Keratinocyte (primary cell): ENCODE data around the gene WBP1L. TPM values are rescaled to one million over a fixed set of nuclear protein-coding genes. Genes with fewer than 3 reads are reported as not detected.

Experiments
- DNase-seq: peaks from one replicate; pipeline ENCODE4 v3.0.0-alpha.2; 2011; ENCODE audit warnings: low read depth, missing footprints, low spot score
- FAIRE-seq: peaks from 2 replicates; lab custom pipeline; 2011; peaks lifted over from hg19 to GRCh38; lab: Jason Lieb, UNC
- H2AFZ ChIP-seq: 2 replicates; pipeline ENCODE4 v1.6.0; 2012; ENCODE audit warnings: low read length, control low read depth, inconsistent platforms; ENCODE audit not compliant: control insufficient read depth
- H3K27ac ChIP-seq: 2 replicates; pipeline ENCODE4 v1.5.1; 2011; ENCODE audit warnings: low read length; ENCODE audit not compliant: control insufficient read depth, insufficient read depth
- H3K27me3 ChIP-seq: 3 replicates; pipeline ENCODE4 v1.6.0; 2011; ENCODE audit warnings: low read length; ENCODE audit not compliant: control insufficient read depth, insufficient read depth; ENCODE audit errors: extremely low read depth
- H3K36me3 ChIP-seq, 2 experiments: 2 replicates in 1 of 2; 3 replicates in 1 of 2; pipeline ENCODE4 v1.5.1; 2011; ENCODE audit warnings: low read length in 2 of 2, mild to moderate bottlenecking in 1 of 2; ENCODE audit not compliant: control insufficient read depth in 2 of 2, insufficient read depth in 2 of 2; ENCODE audit errors: extremely low read depth in 1 of 2
- H3K4me1 ChIP-seq: 3 replicates; pipeline ENCODE4 v1.5.1; 2011; ENCODE audit warnings: low read length; ENCODE audit not compliant: control insufficient read depth, insufficient read depth; ENCODE audit errors: extremely low read depth
- H3K4me2 ChIP-seq: 3 replicates; pipeline ENCODE4 v1.6.0; 2011; ENCODE audit warnings: low read depth, low read length; ENCODE audit not compliant: control insufficient read depth, insufficient read depth; ENCODE audit errors: extremely low read depth
- H3K4me3 ChIP-seq, 3 experiments: fragments of 200-600 bp in 1 of 3; sonication (generic) in 1 of 3; 2 replicates in 2 of 3; 3 replicates in 1 of 3; pipeline ENCODE4 v1.5.1; 2011 to 2016; ENCODE audit warnings: low read length in 3 of 3, mild to moderate bottlenecking in 3 of 3, control low read depth in 2 of 3, inconsistent platforms in 1 of 3, low read depth in 1 of 3, mixed read lengths in 1 of 3, mixed run types in 1 of 3, moderate library complexity in 1 of 3; ENCODE audit not compliant: control insufficient read depth in 2 of 3, insufficient read depth in 2 of 3; ENCODE audit errors: extremely low read depth in 1 of 3
- H3K79me2 ChIP-seq: 2 replicates; pipeline ENCODE4 v1.6.0; 2012; ENCODE audit warnings: low read length; ENCODE audit not compliant: control insufficient read depth, insufficient read depth
- H3K9ac ChIP-seq: 3 replicates; pipeline ENCODE4 v1.6.0; 2011; ENCODE audit warnings: low read length; ENCODE audit not compliant: control insufficient read depth, insufficient read depth; ENCODE audit errors: extremely low read depth
- H3K9me1 ChIP-seq: 3 replicates; pipeline ENCODE4 v1.6.0; 2011; ENCODE audit warnings: low read length; ENCODE audit not compliant: control insufficient read depth, insufficient read depth; ENCODE audit errors: extremely low read depth
- H3K9me3 ChIP-seq: 2 replicates; pipeline ENCODE4 v1.5.1; 2012; ENCODE audit warnings: low read depth, low read length; ENCODE audit not compliant: control insufficient read depth
- H4K20me1 ChIP-seq: 3 replicates; pipeline ENCODE4 v1.6.0; 2011; ENCODE audit warnings: low read length; ENCODE audit not compliant: control insufficient read depth, insufficient read depth; ENCODE audit errors: extremely low read depth
- CTCF ChIP-seq, 3 experiments: IDR thresholded peaks in 1 of 3; conservative IDR thresholded peaks in 1 of 3; optimal IDR thresholded peaks in 1 of 3; 2 replicates in 2 of 3; 3 replicates in 1 of 3; pipeline versions ENCODE3 to v1.5.1; 2011; ENCODE audit warnings: low read length in 3 of 3, mild to moderate bottlenecking in 3 of 3, moderate library complexity in 2 of 3, control low read depth in 1 of 3, inconsistent platforms in 1 of 3; ENCODE audit not compliant: insufficient read depth in 2 of 3; ENCODE audit errors: extremely low read depth in 1 of 3
- EZH2 ChIP-seq: IDR thresholded peaks from one replicate; pipeline ENCODE4 v1.6.1; 2012; ENCODE audit warnings: inconsistent platforms, mild to moderate bottlenecking, low read length, moderate library complexity
- dilution Hi-C: fragments of 300-500 bp; cut with MboI; formaldehyde crosslinking; loops from one replicate; pipeline ENCODE4 v1.7.0; 2020; ENCODE audit warnings: low sequenced_read_pairs; ENCODE audit not compliant: extremely low pct_ligation_motif_present
- polyA plus RNA-seq, 5 experiments: library from polyadenylated mRNA; depleted of rRNA in 3 of 5; stranded (reverse) in 3 of 5; stranded (forward) in 1 of 5; unstranded in 1 of 5; fragments of >200 nt; gene quantifications; 1 replicate in 1 of 5; 2 replicates in 3 of 5; 3 replicates in 1 of 5; pipeline versions ENCODE4 v1.2.1 to v1.2.3, GENCODE V29; 2011 to 2012; ENCODE audit warnings: missing spikeins in 2 of 5, low read depth in 1 of 5, low replicate concordance in 1 of 5

WBP1L gene
- polyA plus RNA-seq, 1 donor (not counting 4 experiments of a cell fraction or from before 2014, with no cell fraction given), result 24.3 TPM

- Histone ChIP-seq H4K20me1 (no peaks in the 10 kb centered on the region), H3K27ac (no peak overlapping the region), H3K4me3 (peak overlapping the region; percentile 69 to 83 (median 82)), H3K9me3 (no peaks in the 10 kb centered on the region), H3K79me2 (peaks cover 44% of the 10 kb centered on the region), H3K9me1 (no peaks in the 10 kb centered on the region), H3K4me1 (peaks cover 23% of the 10 kb centered on the region), H3K9ac (peak overlapping the region; percentile 89), H3K4me2 (peak overlapping the region; percentile 100), H3K36me3 (no peaks in the 10 kb centered on the region), H3K27me3 (no peaks in the 10 kb centered on the region), H2AFZ (no peak overlapping the region)
- FAIRE-seq (no peak), DNase-seq (no peak)
- dilution Hi-C loops, result no loop called here
- TF ChIP-seq CTCF (optimal IDR thresholded peaks at IDR 0.05 in 1 of 3, IDR thresholded peaks at IDR 0.05 in 1 of 3, conservative IDR thresholded peaks at IDR 0.05 in 1 of 3; ENCODE audit: extremely low read depth in 1 of 3, insufficient read depth in 2 of 3, low read length in 3 of 3), result no peak
- no peak for TF ChIP-seq EZH2
These were observed 1.4 kb downstream of the WBP1L start for GRCh38 chr10:102745157-102745556.

- TF ChIP-seq EZH2, result no peak
- no peak for TF ChIP-seq CTCF (optimal IDR thresholded peaks at IDR 0.05 in 1 of 3, IDR thresholded peaks at IDR 0.05 in 1 of 3, conservative IDR thresholded peaks at IDR 0.05 in 1 of 3; ENCODE audit: extremely low read depth in 1 of 3, insufficient read depth in 2 of 3, low read length in 3 of 3)
- dilution Hi-C loops, result no loop called here
- H3K4me1 ChIP-seq, result no peaks in the 10 kb centered on the region
- no peaks in the 10 kb centered on the region for H4K20me1 ChIP-seq
- H3K9me1 ChIP-seq, result peaks cover 2% of the 10 kb centered on the region
- H3K4me2 ChIP-seq, result no peak overlapping the region
- H3K36me3 ChIP-seq, result peaks cover 1 to 4% of the 10 kb centered on the region in 2 experiments
- H3K4me3 ChIP-seq, result no peak overlapping the region
- FAIRE-seq, result no peak
- peaks cover 40% of the 10 kb centered on the region for H3K79me2 ChIP-seq
- DNase-seq, result no peak
- H3K27me3 ChIP-seq, result no peaks in the 10 kb centered on the region
- H2AFZ ChIP-seq, result no peak overlapping the region
- no peaks in the 10 kb centered on the region for H3K9me3 ChIP-seq
- H3K9ac ChIP-seq, result no peak overlapping the region
- no peak overlapping the region for H3K27ac ChIP-seq
These were observed 8.7 kb downstream of the WBP1L start for GRCh38 chr10:102752266-102752930.
